IMR-90 (cell line): Measurements from ENCODE around the gene TM4SF18. TPM values are rescaled to one million over a fixed set of nuclear protein-coding genes. Genes with fewer than 3 reads are reported as not detected.
A peak's percentile ranks its signal among the peaks of the same experiment; 100 is the strongest.

Experiments
- ATAC-seq: fragments of 200-7000 bp; cut with Tn5 transposase; 2 replicates; pipeline ENCODE4 v1.9.1; 2020; ENCODE audit warnings: low read depth, mild to moderate bottlenecking, moderate library complexity
- BruUV-seq: library from RNA; stranded (reverse); fragments of 400-500 nt; replicated peaks from 2 replicates; lab custom pipeline; 2021; lab: Mats Ljungman, UMichigan
- CTCF ChIA-PET: fragments of 300-600 bp; formaldehyde crosslinking; extraction: SDS; loops from one replicate; lab custom pipeline; 2021; ENCODE audit warnings: antibody characterized with exemption; lab: Yijun Ruan, JAX
- POLR2A ChIA-PET: fragments of 300-600 bp; sonication (Branson Sonifier 250); formaldehyde crosslinking; loops from one replicate; lab custom pipeline; 2022; ENCODE audit warnings: antibody characterized with exemption; ENCODE audit not compliant: unreplicated experiment; lab: Charles Lee
- DNase-seq: peaks from one replicate; pipeline ENCODE4 v3.0.0; 2013
- H2AFZ ChIP-seq: replicated peaks from 2 replicates; pipeline ENCODE3; 2013; ENCODE audit warnings: low read length, mild to moderate bottlenecking; ENCODE audit not compliant: poor library complexity
- H2AK5ac ChIP-seq: 2 replicates; pipeline ENCODE4 v1.6.1; 2013; ENCODE audit warnings: low read depth, low read length, inconsistent platforms
- H2AK9ac ChIP-seq: replicated peaks from 2 replicates; pipeline ENCODE3; 2013; ENCODE audit warnings: mild to moderate bottlenecking, low read depth, low read length, moderate library complexity; ENCODE audit not compliant: poor library complexity
- H2BK120ac ChIP-seq: 2 replicates; pipeline ENCODE4 v1.6.1; 2013; ENCODE audit warnings: low read depth, low read length, inconsistent platforms
- H2BK15ac ChIP-seq: 3 replicates; pipeline ENCODE4 v1.6.1; 2013; ENCODE audit warnings: low read depth, low read length, inconsistent platforms
- H2BK20ac ChIP-seq: 2 replicates; pipeline ENCODE4 v1.6.1; 2013; ENCODE audit warnings: low read depth, mild to moderate bottlenecking, inconsistent platforms, low read length, moderate library complexity
- H2BK5ac ChIP-seq: 2 replicates; pipeline ENCODE4 v1.6.1; 2013; ENCODE audit warnings: mild to moderate bottlenecking, low read depth, low read length, inconsistent platforms; ENCODE audit not compliant: poor library complexity, severe bottlenecking
- H3K14ac ChIP-seq: replicated peaks from 2 replicates; pipeline ENCODE4 v1.6.1; 2013; ENCODE audit warnings: low read depth, low read length, inconsistent platforms
- H3K18ac ChIP-seq: 2 replicates; pipeline ENCODE4 v1.6.1; 2013; ENCODE audit warnings: low read depth, low read length, control low read depth
- H3K23ac ChIP-seq: 2 replicates; pipeline ENCODE4 v1.6.1; 2013; ENCODE audit warnings: low read depth, low read length, inconsistent platforms
- H3K27ac ChIP-seq: 2 replicates; pipeline ENCODE4 v1.5.1; 2013; ENCODE audit warnings: mild to moderate bottlenecking, control low read depth, low read length; ENCODE audit not compliant: insufficient read depth
- H3K27me3 ChIP-seq: 2 replicates; pipeline ENCODE4 v1.6.1; 2013; ENCODE audit warnings: low read length; ENCODE audit not compliant: control insufficient read depth, insufficient read depth
- H3K36me3 ChIP-seq: 2 replicates; pipeline ENCODE4 v1.6.1; 2013; ENCODE audit warnings: low read length, mixed read lengths; ENCODE audit not compliant: control insufficient read depth, insufficient read depth
- H3K4ac ChIP-seq: 2 replicates; pipeline ENCODE4 v1.6.1; 2013; ENCODE audit warnings: low read depth, low read length, inconsistent platforms
- H3K4me1 ChIP-seq: 2 replicates; pipeline ENCODE4 v1.6.1; 2013; ENCODE audit warnings: low read length, mixed read lengths; ENCODE audit not compliant: control insufficient read depth, insufficient read depth
- H3K4me2 ChIP-seq: 2 replicates; pipeline ENCODE4 v1.6.1; 2013; ENCODE audit warnings: low read depth, mild to moderate bottlenecking, control low read depth, low read length, moderate library complexity
- H3K4me3 ChIP-seq: 2 replicates; pipeline ENCODE4 v1.5.1; 2013; ENCODE audit warnings: low read depth, mild to moderate bottlenecking, control low read depth, low read length, moderate library complexity; ENCODE audit not compliant: insufficient read depth
- H3K56ac ChIP-seq: 2 replicates; pipeline ENCODE4 v1.6.1; 2013; ENCODE audit warnings: low read length, inconsistent platforms; ENCODE audit not compliant: insufficient read depth; ENCODE audit errors: extremely low read depth
- H3K79me1 ChIP-seq, 2 experiments: 2 replicates each; pipeline ENCODE4 v1.6.1; 2013; ENCODE audit warnings: low read length in 2 of 2, inconsistent platforms in 1 of 2, low read depth in 1 of 2
- H3K9ac ChIP-seq: 2 replicates; pipeline ENCODE4 v1.6.1; 2013; ENCODE audit warnings: low read depth, low read length, control low read depth
- H3K9me1 ChIP-seq: 2 replicates; pipeline ENCODE4 v1.6.1; 2013; ENCODE audit warnings: low read length, inconsistent platforms; ENCODE audit not compliant: insufficient read depth
- H3K9me3 ChIP-seq: 2 replicates; pipeline ENCODE4 v1.6.1; 2013; ENCODE audit warnings: low read length; ENCODE audit not compliant: control insufficient read depth, insufficient read depth
- H4K20me1 ChIP-seq: 2 replicates; pipeline ENCODE4 v1.6.1; 2013; ENCODE audit warnings: low read length, inconsistent platforms; ENCODE audit not compliant: insufficient read depth
- H4K5ac ChIP-seq: 2 replicates; pipeline ENCODE4 v1.6.1; 2013; ENCODE audit warnings: mild to moderate bottlenecking, low read depth, low read length, control low read depth
- H4K8ac ChIP-seq, 2 experiments: 2 replicates each; pipeline ENCODE4 v1.6.1; 2013; ENCODE audit warnings: low read depth in 2 of 2, low read length in 2 of 2, control low read depth in 1 of 2, inconsistent platforms in 1 of 2
- H4K91ac ChIP-seq: 2 replicates; pipeline ENCODE4 v1.6.1; 2013; ENCODE audit warnings: low read depth, low read length, inconsistent platforms; ENCODE audit not compliant: insufficient read depth
- CTCF ChIP-seq: conservative IDR thresholded peaks from 2 replicates; pipeline ENCODE4 v1.5.1; 2012; ENCODE audit warnings: mild to moderate bottlenecking, low read depth, low read length, improper control_type of control experiment
- MAZ ChIP-seq: IDR thresholded peaks from 2 replicates; pipeline ENCODE4 v1.6.1; 2012; ENCODE audit warnings: low read depth, mild to moderate bottlenecking, low read length, improper control_type of control experiment, moderate library complexity, borderline replicate concordance
- RAD21 ChIP-seq: IDR thresholded peaks from 2 replicates; pipeline ENCODE4 v1.6.1; 2012; ENCODE audit warnings: low read length, improper control_type of control experiment
- RFX5 ChIP-seq: IDR thresholded peaks from 2 replicates; pipeline ENCODE4 v1.8.0; 2012; ENCODE audit warnings: low read depth, mild to moderate bottlenecking, low read length, moderate library complexity
- SMC3 ChIP-seq: fragments of 150-350 bp; IDR thresholded peaks from 2 replicates; pipeline ENCODE4 v1.6.1; 2016; ENCODE audit warnings: low read depth, mild to moderate bottlenecking, antibody characterized with exemption, low read length, moderate library complexity
- WGBS, 2 experiments: methylation state at CpG; one replicate each; pipeline versions ENCODE4 v1.1.5 to v1.1.7; 2013; ENCODE audit warnings: missing lambda C conversion rate in 2 of 2; ENCODE audit not compliant: insufficient read length in 1 of 2; ENCODE audit errors: extremely low coverage in 2 of 2; 5-methylcytosine and 5-hydroxymethylcytosine counted together
- dilution Hi-C: fragments of 300-500 bp; cut with HindIII; formaldehyde crosslinking; loops from one replicate; pipeline ENCODE4 v1.14.3; 2018; ENCODE audit warnings: low sequenced_read_pairs; ENCODE audit not compliant: unreplicated experiment
- in situ Hi-C: fragments of 300-500 bp; cut with MboI; formaldehyde crosslinking; loops from 3 replicates; pipeline ENCODE4 v1.14.3; 2019; ENCODE audit warnings: low sequenced_read_pairs, inconsistent platforms, mixed read lengths
- intact Hi-C: fragments of 100-400 bp; cut with micrococcal nuclease; formaldehyde crosslinking; loops from 2 replicates; pipeline ENCODE4 v1.10.0; 2022
- polyA plus RNA-seq, 3 experiments: library from polyadenylated mRNA; depleted of rRNA; stranded (reverse); fragments of >200 nt; gene quantifications; 2 replicates each; pipeline ENCODE4 v1.2.3, GENCODE V29; 2012; ENCODE audit warnings: low replicate concordance in 1 of 3
- total RNA-seq: library from RNA; depleted of rRNA; stranded (reverse); fragments of >200 nt; gene quantifications from 2 replicates; pipeline ENCODE4 v1.2.3, GENCODE V29; 2012

The TM4SF18 gene
- total and polyA plus RNA-seq, 2 of the 4 experiments (the other 2 are of a cell fraction): under 0.01 TPM; not detected in 1

GRCh38 chr3:149291178-149291577 lies 42.3 kb downstream of the TM4SF18 start:
- CTCF ChIA-PET: no interaction called here
- no peak overlapping the region for H4K5ac ChIP-seq
- H3K4ac ChIP-seq: no peak overlapping the region
- POLR2A ChIA-PET: no interaction called here
- H2BK20ac ChIP-seq: no peak overlapping the region
- DNase-seq: no peak
- H3K4me2 ChIP-seq: no peak overlapping the region
- no peak overlapping the region for H4K91ac ChIP-seq
- H4K8ac ChIP-seq: no peak overlapping the region
- ATAC-seq: no peak
- H2BK5ac ChIP-seq: no peak overlapping the region
- no CpG with 5 or more reads among the region's 2 CpGs for WGBS, 2 experiments
- H3K4me3 ChIP-seq: no peak overlapping the region
- no peak overlapping the region for H3K56ac ChIP-seq
- TF ChIP-seq MAZ (no peak), CTCF (peak; percentile 22; the same call in 1 of the 2 replicates), RAD21 (0 out of 2 replicates have a peak, but pooled peaks have one; percentile 10), RFX5 (no peak), SMC3 (0 out of 2 replicates have a peak, but pooled peaks have one; percentile 14)
- no peak overlapping the region for H2AFZ ChIP-seq
- no peak overlapping the region for H3K14ac ChIP-seq
- no peaks in the 10 kb centered on the region for H3K9me1 ChIP-seq
- H2AK9ac ChIP-seq: no peak overlapping the region
- H3K23ac ChIP-seq: no peak overlapping the region
- H2BK15ac ChIP-seq: no peak overlapping the region
- intact Hi-C loops (no loop called here), dilution Hi-C loops (no loop called here), in situ Hi-C loops (no loop called here)
- no peaks in the 10 kb centered on the region for H3K4me1 ChIP-seq
- H3K27me3 ChIP-seq: no peaks in the 10 kb centered on the region
- H4K20me1 ChIP-seq: no peaks in the 10 kb centered on the region
- BruUV-seq: no TSS peak
- no peak overlapping the region for H3K18ac ChIP-seq
- H3K9me3 ChIP-seq: no peaks in the 10 kb centered on the region
- no peak overlapping the region for H3K9ac ChIP-seq
- H2BK120ac ChIP-seq: no peak overlapping the region
- no peaks in the 10 kb centered on the region for H3K79me1 ChIP-seq
- H3K27ac ChIP-seq: no peak overlapping the region
- no peak overlapping the region for H2AK5ac ChIP-seq
- no peaks in the 10 kb centered on the region for H3K36me3 ChIP-seq
